Activated gamma-delta T cell (primary cell): ENCODE data around the gene GAB3.

Experiments used
- DNase-seq: peaks from one replicate; lab custom pipeline; 2025; lab: John Stamatoyannopoulos, UW

GAB3 gene

GRCh38 chrX:154751203-154751668, 359 bp upstream of the GAB3 start:
- DNase-seq, result no peak

DNA sequence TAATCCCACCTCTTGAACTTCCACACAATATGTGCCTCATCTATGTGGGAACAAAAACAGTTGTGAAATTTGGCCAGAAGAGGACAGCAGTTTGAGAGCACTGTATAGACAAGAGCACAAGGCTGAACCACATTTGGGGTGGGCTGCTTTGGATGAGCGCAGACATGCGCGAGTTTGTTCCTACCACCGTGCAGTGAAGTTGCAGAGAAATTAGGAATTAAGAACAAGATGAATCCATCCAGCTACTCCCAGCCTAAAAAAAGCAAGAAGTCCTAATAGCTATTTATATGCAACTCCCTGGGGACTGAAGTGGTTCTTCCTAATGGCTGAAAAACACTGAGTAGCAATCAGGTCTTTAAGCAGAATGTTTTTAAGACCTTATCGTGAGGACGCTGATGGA, 1.0 kb downstream of the GAB3 start:
- DNase-seq, result no peak

- DNase-seq, result no peak
Measured at GRCh38 chrX:154748712-154749339, 2.1 kb downstream of the GAB3 start.

DNA sequence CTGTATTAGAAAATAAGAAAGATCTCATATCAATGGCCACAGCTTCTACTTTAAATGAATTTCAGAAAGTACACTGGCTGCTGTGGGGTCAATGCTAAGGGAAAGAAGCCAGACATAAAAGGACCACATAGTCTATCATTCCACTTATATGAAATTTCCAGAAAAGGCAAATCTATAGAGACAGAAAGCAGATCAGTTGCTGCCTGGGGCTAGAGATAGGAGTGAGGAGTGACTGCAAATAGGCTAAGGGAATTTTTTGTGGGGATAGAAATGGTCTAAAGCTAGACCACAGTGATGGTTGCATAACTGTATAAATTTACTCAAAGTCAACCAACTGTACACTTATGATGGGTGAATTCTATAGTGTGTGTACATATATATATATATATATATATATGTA, 8.3 kb downstream of the GAB3 start:
- no peak for DNase-seq

DNA sequence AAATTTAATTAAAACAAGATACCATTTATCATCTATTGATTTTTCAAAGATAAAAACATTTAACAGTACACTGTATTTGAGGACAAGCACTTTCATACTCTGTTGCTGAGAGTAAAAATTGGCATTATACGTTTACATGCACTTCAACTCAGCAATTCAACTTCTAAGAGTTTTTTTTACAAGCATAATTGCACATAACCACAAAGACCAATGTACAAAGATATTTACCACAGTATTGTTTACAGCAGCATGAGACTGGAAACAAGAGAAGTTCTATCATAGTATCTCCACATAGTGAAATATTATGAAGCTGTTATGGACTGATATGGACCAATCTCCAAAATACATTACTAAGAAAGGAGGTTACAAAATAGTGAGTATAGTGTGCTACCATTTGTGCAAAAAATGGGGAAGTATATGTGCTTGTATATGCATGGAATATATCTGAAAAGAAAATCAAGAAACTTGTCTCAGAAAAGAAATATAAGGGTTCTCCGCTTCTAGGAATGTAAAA, 10.9 kb downstream of the GAB3 start:
- DNase-seq, result no peak

- no peak for DNase-seq
Measured at GRCh38 chrX:154738011-154738738, 12.7 kb downstream of the GAB3 start.

- DNase-seq, result no peak
Measured at GRCh38 chrX:154737136-154737535, 13.7 kb downstream of the GAB3 start.

DNA sequence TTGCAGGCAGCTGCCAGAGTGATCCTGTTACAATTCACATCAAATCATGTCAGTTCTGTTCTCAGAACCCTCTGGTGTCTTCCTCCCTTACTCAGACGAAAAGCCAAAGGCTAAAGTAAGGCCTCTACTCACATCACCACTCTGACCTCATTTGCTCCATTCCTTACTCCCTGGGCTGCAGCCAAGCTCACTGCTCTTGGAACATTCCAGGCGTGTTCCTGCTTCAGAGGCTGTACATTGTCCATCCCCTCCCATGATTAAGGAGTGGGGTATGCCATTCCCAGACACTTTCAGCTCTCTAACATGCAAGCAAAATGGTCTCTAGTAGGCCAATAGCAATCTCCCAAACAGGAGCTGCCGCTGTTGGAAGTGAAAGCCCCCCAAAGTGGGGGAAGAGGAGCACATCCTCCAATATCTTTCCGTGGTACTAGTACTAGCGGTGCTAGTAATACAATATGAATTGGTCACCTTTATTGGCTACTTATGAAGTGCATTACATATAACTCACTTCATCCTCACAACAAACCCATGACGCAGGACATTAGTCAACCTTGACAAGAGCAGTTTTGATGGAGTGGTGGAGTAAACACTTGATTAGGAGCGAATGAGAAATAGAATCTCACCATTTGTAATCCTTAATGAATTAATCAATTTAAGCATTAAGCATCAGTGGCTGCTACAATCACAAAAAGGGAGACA, 15.0 kb downstream of the GAB3 start:
- no peak for DNase-seq

DNA sequence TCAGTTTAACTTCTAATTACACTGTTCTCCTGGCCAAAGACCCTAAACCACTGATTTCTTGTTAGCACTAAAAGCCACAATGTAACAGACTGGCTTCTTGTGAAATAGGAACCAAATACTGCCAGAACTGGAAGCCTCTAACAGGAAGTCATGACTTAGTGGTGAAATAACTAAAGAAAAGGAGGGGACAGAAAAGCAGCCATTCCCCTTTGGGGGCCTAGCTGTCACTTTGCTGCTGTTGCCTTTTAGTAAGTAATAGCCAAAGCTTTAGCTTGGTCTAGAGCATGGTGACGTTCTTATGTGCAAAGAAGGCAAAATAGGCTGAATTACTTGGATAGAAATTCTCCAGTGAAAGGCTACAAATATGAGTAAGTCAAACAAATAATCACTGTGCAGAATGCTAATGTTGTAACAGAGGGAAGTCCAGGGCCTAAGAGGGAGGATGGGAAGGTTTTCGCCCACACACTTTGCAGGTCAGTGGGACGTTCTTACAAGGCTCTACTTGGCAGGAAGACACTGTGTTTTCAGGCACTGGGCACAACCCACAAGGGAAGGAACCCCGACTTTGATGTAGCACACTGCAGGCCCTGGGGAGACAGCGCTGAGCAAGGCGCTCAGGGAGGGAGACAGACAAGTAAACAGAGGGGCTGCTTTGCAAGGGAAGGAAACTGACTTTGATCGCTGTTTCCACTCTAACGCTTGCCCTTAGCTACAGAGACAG, 16.7 kb downstream of the GAB3 start:
- DNase-seq, result no peak

DNA sequence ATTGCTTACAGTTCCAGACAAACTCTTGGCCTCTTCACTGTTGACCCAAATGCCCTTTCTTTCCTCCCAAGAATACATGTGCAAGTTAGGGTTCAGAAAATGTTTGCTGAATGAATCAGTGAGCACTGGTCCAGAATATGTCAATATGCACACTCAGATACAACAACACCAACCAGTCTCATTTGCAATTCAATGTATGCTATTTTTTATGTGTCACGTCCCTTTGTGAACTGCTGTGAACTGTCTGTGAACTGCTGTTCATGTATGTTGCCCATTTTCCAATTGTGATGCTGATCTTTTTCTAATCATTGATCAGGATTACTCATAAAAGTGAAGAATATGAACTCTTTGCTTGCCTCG, 17.8 kb downstream of the GAB3 start:
- no peak for DNase-seq

DNA sequence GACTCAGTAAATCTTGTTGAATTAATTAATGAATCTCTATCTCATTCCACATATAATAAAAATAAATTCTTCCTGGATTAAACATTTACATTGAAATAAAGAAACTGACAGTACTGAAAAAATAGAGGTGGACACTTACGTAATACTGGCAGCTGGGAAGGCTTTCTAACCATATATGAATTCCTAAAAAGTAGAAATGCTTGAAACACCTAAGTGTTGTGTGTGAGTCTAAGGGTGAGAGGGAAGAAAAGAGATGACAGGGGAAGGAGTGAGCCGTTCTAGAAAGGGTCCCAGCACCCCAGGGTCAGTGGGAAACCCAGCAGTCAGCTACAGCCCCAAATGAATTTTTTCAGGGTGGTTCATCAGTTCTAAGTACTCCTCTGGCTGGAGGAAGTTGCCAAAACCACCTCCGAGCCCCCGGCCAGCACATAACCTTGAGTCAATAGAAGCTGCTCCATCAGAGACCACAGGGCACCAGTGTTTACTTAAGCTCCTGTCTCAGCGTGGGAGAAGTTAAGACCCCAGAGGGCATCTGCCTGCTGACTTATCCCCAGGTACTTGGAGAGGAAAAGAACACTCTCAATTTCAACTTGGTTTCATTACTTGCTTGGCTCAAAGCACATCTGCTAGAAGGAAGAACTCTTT, 18.3 kb downstream of the GAB3 start:
- DNase-seq, result no peak

DNA sequence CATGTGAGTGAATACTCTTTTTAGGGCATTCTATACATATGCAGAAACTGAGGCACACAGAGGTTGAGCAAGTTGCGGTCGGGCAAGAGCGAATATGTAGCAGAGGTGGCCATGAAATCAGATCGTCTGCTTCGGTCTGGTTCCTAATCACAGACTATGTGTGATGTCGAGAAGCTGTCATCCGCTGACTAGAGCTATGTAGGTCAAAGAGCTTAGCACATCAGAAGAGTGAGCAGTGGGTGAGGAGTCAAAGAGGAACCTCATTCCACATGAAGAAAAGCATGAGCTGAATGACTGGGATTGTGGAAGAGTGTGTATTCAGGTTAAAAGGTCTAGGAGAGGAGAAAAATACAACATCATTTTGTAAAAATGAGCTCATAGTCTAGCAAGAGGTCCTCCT, 19.0 kb downstream of the GAB3 start:
- DNase-seq, result no peak

- DNase-seq, result no peak
Measured at GRCh38 chrX:154731184-154731583, 19.7 kb downstream of the GAB3 start.

DNA sequence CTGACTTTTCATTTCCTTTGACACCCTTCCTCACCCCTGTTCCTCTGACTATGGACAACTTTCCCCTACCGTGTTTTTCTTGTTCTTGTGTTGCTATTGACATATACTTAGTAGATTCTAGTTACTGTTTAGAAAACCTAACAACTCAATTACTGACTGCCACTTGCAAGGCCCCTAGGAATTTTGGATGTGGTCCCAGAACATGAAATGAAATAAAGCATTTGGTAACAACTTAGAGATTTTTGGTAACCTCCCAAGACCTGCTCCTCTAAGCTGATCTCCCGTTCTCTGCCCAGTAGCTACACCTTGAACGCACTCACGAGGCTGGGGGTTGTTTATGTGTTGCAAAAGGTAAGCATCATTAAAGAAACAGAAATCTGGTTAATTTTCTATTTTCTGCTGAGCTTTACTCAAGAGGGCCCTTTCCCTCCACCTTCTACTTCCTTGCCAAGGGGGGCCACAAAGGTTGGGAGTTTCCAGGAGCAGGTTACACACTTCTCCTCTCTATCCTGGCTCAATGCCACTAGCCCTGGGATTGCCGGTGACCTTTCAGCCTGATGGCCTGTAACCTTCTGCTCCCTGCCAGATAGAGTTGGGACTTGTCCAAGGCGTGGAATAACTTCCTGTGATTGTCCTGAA, 20.5 kb downstream of the GAB3 start:
- no peak for DNase-seq

GRCh38 chrX:154729439-154729838, 21.4 kb downstream of the GAB3 start:
- DNase-seq, result no peak

- DNase-seq, result no peak
Measured at GRCh38 chrX:154728431-154729190, 22.3 kb downstream of the GAB3 start.

GRCh38 chrX:154727871-154728270, 23.0 kb downstream of the GAB3 start:
- no peak for DNase-seq

DNA sequence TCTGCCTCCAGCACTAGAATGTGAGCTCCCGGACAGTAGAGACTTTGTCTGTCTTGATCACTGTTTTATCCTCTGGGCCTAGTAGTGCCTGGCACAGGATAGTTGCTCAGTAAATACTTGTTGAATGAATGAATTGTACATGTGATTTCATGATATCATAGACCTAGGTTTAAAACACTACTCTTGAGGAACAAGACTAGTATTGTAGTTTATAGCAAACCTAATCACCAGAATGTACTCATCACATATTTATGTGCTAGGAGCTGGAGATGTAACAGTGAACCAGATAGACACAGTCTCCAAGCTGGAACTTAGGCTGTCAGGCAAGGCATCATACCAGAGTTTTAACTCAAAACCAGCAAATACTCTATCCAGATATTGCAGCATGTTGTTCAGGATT, 23.5 kb downstream of the GAB3 start:
- DNase-seq, result no peak

DNA sequence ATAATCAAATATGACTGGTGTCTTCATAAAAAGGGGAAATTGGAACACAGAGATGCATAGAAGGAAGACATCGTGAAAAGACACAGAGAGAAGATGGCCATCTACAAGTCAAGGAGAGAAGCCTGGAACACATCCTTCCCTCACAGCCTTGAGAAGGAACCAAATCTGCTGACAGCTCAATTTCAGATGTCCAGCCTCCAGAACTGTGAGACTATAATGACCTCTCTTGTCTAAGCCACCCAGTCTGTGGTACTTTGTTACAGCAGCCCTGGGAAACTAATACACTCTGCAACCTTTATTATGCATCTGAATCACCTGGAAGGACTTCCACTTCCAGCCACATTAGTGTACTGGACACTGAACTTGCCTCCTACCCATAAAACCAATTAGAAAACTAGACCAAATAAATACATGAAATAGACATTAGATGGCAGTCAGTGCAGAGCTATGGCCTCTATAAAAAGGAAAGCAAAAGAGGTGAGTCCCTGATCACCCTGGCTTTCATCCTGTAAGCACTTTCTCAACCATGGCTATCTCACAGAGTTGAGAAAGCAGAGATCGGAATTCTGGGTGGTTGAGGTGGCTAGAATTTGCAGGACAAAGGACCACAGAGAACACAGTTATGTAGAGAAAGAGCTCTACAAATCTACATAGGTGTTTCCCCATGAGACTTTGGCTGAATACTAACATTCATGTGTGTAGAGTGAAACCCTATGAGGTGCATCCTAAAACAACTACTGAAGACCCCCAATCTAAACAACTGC, 25.7 kb downstream of the GAB3 start:
- no peak for DNase-seq

DNA sequence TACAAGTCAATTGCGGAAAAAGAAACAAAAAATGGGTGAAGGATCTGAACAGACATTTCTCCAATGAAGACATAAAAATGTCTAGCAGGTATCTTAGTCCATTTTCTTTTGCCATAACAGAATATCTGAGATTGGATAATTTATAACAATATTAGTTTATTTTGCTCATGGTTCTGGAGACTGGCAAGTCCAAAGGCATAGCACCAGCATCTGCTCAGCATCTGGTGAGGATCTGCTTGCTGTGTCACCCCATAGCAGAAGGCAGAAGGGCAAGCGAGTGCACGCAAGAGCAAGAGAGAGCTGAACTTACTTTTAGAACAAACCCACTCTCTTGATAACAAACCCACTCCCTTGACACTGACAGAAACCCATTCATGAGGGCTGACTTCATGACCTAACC, 29.7 kb downstream of the GAB3 start:
- DNase-seq, result no peak
